Umbilical cord (tissue), 2 donors: ENCODE results near the gene MTHFSD. TPM values are rescaled to one million over a fixed set of nuclear protein-coding genes. Genes with fewer than 3 reads are reported as not detected.
A peak's percentile ranks its signal among the peaks of the same experiment; 100 is the strongest.

Experiments
- DNase-seq: peaks from one replicate; pipeline ENCODE4 v3.0.0-alpha.2; 2015; ENCODE audit warnings: low spot score
- total RNA-seq: library from RNA; depleted of rRNA; stranded (reverse); fragments of >200 nt; gene quantifications from one replicate; pipeline ENCODE4 v1.2.3, GENCODE V29; 2014; ENCODE audit warnings: low replicate concordance; ENCODE audit not compliant: insufficient read depth

MTHFSD gene
- total RNA-seq, 1 donor from 2014 or later, result 8.7 TPM

GRCh38 chr16:86503830-86504229 lies 51.2 kb downstream of the MTHFSD start:
- DNase-seq, result no peak

DNA sequence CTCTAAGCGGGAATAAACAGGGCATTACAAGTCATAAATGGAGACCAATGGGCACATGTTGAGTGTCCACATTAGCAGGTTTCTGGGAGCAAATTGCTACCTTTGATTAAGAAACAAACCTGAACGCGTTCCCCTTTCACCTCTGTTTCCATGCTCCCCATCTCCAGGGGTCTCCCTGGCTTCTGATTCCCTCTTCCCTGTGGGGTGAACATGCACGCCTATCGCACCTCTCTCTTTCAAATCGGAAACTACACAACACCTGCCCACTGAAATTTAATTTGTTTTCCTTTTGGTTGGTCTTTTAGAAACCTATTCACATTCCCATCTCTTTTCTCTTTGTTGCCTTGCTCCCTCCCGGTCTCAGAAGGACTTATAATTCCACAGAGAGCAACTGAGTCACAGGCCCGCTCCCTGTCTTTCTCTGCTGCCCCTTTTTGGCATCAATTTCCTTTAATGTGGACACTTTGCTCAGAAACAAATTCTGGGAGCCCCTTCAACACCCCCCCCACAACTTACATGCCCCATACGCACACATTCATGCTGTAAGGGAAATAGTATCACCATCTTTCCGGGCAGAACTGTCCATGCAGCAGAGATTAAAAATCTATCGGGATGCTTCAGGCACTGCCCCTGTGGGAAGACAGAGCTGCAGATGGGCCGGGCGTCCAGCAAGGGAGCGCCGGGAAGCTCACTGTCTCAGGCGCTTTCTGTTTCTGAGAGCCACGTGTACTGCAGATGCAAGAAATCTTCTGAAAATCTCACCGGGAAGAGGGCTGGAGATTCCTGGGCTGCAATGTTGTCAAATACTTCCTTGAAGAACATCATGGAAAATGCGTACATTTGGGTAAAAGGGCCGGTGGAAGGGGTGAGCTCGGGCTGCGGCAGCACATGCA lies 51.9 kb downstream of the MTHFSD start:
- no peak for DNase-seq

DNA sequence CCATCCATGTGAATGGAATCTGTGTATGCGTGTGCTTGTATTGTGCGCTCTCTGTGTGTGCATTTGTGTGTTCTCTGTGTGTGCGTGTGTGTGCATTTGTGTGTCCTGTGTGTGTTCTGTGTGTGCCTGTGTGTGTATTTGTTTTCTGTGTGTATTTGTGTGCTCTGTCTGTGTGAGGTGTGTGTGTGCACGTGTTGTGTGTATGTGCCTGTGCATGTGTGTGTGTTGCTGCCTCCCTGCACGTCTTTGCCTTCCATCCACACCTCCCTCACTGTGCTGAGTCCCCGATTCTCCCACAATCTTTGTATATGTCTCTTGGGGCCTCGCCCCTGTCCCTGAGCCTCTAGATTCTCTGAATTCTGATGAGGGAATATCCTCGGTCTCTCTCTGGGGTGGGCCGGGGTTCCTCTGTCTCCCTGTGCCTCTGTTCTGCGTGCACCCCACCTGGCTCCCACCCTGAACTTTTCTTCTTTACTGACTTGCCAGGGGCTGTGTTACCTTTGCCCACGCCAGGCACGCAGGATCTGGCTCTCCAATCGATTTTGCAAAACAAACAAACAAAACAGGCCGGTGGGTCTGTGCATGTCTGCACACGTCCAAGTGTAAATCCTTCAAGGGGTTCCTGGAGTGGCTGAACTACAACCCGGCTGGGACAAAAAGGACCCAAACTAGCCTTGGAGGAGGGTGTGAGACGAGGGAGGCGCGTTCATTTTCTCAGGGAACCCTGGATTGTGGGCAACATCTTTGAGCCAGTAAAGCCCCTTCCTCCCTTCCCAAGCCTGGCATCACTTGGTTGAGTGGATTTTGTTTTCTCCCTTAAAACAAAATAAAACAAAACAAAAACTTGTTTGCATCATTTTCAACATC lies 52.8 kb downstream of the MTHFSD start:
- no peak for DNase-seq

DNA sequence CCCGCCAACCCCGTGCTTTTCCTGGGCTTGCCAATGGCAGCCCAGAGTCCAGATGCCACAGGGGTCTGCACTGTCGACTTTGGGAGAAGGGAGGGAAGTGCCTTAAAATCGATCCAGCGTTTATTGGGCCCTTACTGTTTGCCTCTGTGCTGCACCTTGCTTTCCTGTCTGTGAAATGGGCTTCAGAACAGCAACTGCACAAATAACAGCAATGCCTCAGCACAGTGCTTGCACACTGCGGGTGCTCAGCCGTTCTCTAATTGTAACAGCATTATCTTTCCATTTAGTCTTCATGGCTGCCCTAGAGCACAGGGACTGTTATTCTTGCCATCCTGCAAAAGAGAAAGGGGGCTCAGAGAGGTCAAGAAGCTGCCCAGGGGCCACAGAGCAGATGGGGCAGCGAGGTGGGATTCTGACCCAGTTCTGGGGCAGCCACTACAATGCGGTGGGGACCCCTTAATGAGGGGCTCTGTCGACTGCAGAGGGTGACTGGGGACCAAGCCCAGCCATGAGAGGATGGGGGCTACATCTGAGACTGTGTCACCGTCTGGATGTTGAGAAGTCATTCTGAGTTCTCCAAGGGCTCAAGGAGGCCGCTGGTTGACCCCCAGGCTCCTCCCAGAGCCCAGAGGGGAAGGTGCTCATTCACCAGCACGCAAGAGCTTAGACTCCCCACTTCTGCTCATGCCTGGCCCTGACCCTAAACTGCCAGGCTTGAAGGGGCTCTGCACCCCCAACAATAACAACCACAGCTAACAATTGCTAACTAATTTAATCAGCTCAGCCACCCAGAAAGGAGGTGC lies 54.1 kb downstream of the MTHFSD start:
- DNase-seq, result no peak

DNA sequence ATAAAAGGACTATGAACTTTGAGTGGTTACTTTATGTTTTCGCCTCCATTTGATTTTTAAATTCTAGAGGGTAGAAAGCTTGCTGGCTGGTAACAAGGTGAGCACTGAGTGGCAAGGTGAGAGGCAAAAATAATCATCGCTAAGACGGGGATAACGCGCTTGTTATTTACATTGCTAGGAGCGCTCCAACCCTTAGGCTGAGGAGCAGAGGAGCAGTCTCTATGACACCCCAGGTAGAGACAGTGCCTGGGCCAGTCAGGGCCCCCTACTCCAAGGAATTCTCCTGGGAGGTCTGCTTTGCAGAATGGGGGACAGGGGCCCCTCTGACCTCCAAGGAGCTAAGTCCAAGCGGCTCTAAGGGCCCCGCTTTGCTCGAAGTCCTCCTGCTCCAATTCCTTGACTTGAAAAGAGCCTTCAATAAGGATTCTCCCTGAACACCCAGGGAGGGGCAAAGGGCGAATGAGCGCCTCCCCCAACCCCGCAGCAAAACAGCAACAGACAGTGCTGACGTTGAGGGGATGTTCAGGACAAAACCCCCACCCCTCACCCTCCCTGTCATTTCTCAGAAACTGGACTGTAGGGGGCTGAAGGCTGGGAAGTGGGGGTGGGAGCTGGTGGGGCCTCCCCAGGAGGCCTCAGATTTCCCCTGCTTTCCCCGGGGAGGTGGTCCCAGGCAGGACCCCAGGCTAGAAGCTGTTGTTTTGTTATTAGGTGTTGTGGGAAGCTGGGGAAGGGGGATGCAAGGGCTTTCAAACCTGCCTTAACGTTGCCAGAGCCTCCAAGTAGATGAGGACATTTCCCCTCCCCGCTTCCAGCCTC lies 54.9 kb downstream of the MTHFSD start:
- DNase-seq, result no peak

DNA sequence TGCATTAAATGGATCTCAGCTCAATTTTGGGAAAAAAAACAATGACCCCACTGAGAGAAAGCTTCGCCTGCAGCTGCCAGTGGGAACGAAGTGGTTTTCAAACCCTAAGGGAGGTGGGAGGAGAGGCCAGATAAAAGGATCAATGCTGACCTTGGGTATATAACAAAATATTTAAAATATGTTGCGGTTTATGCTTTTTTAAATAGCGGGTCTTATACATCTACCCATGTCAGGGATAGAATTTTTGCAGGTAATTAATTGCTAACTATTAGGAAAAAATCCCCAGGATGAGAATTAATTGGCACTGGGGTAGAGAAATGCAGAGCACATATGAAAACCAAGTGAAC lies 55.6 kb downstream of the MTHFSD start:
- no peak for DNase-seq

- peak; percentile 30 for DNase-seq
These were observed 56.2 kb downstream of the MTHFSD start for GRCh38 chr16:86498671-86499439.

DNA sequence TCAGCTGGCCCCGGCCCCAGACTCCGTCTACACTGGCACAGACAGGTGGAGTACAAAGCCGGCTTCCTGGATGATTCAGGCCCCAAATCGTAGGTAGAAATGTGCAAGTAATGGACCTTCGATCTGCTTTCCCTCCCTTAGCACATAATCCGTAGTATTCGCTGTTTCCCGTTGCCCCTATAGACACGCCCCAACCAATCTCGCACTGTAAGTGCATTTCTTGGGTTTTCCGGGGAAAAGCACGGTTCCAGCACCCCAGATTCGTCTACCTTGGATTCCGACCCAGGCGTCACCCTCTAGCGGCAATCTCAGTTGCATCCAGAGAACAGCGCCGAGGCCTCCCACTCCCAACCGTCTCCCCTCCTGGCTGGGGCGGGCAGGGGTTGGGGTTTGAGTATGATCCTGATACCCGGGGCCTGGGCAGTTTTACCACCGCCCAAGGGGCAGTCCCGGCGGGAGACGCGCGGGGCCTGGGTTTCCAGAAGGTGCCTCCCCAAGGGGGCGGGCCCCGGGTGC lies 56.8 kb downstream of the MTHFSD start:
- no peak for DNase-seq

GRCh38 chr16:86497551-86498021 lies 57.4 kb downstream of the MTHFSD start:
- DNase-seq, result no peak

DNA sequence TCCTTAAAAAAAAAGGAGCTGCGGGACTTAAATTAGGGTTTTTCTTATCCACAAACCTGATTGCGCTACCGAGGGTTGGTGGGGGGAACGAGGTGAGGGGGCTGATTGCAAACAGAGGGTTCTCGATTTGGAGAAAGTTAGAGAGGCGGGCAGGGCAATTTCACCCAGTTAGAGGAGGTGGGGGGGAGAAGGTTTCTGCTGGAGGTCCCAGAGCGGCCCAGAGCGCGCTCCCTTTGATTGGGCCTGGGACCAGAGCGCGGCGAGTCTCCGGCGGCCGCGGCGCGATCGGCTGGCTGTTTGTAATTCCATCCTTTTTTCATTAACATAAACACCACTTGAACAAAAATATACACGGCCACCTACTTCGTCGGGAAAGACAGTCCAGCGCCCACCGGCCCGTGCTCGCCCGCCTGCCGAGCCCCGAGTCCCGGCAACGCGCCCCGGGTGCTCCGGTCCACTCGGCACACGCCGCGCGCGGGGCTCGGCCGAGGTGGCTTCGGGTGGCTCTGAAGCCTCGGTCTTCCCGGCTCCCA lies 58.0 kb downstream of the MTHFSD start:
- no peak for DNase-seq

- no peak for DNase-seq
These were observed 58.6 kb downstream of the MTHFSD start for GRCh38 chr16:86496262-86496928.

- no peak for DNase-seq
These were observed 59.2 kb downstream of the MTHFSD start for GRCh38 chr16:86495756-86496261.

DNA sequence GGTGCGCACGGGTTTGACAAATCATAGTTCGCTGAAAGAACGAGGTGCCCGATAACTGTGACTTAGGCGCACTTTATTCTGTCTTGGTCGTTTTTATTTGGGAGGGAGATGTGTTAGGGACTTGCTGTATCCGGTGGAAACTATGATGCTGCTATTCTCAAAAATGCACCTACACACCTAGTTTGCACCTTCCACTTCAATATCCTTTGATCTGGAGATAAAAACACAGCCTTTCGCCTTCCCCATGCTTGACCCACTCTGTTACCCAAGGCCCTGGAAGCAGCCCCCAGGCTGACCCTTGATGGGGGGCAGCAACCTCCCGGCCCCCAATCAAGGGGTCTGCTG lies 59.7 kb downstream of the MTHFSD start:
- DNase-seq, result no peak

DNA sequence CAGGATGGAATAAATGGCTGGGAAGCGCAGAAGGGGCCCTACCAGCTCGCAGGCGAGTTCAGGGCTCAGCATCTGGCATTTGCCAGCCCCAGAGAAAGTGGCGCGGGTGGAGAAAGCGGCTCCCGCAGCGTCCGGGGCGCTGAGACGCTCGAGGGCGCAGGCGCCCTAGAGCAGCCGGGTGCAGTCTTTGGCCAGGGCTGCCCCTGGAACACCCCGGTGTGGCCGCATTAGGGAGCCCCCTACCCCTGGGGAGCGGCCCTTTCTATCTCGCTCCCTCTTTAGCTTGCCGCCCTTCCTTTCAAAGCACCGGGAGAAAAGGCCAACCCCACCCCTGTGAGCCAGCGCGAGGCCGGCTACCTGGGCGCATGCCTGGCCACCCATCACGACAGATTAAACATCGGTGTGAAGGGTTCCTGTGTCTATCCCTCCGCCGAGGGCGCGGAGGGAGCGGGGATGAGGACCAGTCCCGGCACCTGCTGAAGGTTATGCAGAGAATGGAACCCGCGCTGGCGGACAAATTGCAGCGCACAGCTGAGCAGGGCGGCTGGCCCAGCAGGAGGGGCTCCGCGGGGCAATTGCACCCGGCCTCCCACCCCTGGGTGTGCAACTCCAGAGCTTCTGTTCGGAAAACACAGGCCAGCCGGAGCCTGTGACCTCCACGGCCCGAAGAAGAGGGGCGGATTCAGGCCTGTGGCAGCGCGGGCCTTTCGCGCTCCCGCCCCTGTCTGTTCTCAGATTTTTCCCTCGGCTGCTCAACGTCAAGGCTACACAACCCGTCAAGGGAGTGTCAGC lies 60.3 kb downstream of the MTHFSD start:
- no peak for DNase-seq

DNA sequence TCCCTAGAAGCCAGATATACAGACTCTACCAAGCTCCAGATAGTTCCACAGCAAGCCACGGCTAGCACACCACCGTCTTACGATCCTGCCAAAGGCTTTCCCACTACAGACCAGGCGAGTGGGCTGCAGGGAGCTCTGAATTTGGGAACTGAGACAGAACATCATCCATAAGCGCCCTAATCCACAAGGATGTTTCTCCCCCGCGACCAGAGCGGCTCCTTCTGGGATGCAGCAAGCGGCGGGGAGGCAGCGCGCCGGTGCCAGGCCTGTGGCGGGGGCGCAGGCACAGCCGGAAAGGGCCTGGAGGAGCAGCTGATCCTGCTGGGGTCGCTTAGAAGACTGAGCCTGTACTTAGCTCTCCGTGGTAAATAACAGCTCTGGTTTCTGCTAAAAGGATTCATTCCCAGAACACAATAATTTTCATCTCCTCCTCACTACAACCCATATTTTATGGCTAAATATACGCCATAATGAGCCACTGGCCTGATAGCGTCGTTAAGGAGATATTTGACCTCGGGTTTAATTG lies 60.9 kb downstream of the MTHFSD start:
- DNase-seq, result no peak

- DNase-seq, result no peak
These were observed 61.9 kb downstream of the MTHFSD start for GRCh38 chr16:86492961-86493629.

DNA sequence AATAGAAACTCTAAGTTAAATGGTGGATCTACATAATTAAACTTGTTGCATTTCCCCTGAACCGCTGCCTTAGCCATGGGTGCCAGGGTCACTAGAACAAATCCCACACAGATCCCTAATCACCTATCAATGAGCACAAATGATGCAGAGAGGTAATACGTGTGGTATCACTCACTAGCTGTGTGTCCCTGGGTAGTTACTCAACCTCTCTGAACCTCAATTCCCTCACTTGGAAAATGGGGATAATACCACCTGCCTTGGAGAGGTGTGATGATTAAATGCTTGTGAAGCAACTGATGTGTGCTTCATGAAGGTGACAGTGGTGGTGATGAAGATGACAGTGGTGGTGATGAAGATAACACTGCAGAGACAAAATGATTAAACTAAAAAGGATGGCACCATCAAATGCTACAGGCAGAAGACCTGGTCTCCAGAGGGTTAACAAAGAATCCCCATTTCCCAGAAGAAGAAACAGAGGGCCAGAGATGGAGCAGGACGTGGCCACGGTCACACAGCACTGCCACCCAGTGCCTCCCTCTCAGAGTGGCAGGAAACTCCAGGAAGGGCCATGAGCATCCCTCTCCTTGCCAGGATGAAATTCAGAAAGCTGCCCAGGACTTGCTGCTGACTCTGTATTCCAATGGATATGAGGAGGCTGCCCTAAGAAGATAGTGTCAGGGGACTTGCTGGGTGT lies 62.6 kb downstream of the MTHFSD start:
- no peak for DNase-seq
